Loucy (cell line): ENCODE data around the gene UBN1.

Experiments used
- CTCF ChIP-seq: fragments of 200-600 bp; sonication (generic); conservative IDR thresholded peaks from 2 replicates; pipeline ENCODE4 v1.5.1; 2014; ENCODE audit warnings: mild to moderate bottlenecking, antibody characterized with exemption, low read length
- EZH2phosphoT487 ChIP-seq: fragments of 200-600 bp; IDR thresholded peaks from 2 replicates; pipeline ENCODE4 v1.6.1; 2018; ENCODE audit warnings: antibody characterized with exemption, mild to moderate bottlenecking, moderate library complexity, borderline replicate concordance

GRCh38 chr16:4877380-4877685, 30.1 kb downstream of the UBN1 start:
- TF ChIP-seq EZH2phosphoT487 = no peak
- no peak for TF ChIP-seq CTCF
